ENCODE measurements around the gene ACCS. TPM values are rescaled to one million over a fixed set of nuclear protein-coding genes. Genes with fewer than 3 reads are reported as not detected.

ACCS gene
- total and polyA plus RNA-seq, 9 of the 15 experiments (the other 6 are each of a cell fraction or from before 2014, with no cell fraction given) = 4.2 to 25.9 (median 16.3) TPM

DNA sequence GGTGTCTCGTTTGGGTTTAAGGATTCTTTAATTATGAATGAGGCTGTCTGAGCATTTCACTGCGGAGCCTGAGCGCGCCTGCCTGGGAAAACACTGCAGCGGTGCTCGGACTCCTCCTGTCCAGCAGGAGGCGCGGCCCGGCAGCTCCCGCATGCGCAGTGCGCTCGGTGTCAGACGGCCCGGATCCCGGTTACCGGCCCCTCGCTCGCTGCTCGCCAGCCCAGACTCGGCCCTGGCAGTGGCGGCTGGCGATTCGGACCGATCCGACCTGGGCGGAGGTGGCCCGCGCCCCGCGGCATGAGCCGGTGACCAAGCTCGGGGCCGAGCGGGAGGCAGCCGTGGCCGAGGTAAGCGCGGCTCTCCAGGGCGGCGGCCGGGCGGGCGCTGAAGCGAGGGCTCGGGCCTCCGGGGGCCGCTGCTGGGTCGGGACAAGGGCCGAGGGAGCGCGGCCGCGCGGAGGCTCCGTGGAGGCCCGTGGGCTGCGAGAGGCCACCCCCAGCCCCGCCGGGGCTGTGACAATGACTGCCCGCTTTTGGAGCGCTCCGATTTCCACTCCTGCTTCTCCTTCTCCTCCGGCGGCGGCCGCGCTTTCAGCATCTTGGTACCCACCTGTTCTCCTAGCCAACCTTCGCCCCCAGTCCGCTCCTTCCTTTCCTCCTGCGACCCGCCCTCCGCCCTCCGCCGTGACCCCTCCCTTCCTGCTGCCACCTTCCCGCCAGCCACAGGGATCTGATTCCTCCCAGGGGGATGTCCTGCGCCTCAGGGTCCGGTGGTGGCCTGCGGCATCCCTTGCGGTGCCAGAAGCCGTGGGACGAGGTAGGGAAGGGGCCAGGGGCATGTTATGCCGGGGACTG lies 29.7 kb downstream of the ACCS start, which contains the start of gene EXT2 (continued):
- TF ChIP-seq, protein P1, sequence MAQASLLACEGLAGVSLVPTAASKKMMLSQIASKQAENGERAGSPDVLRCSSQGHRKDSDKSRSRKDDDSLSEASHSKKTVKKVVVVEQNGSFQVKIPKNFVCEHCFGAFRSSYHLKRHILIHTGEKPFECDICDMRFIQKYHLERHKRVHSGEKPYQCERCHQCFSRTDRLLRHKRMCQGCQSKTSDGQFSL (CRISPR knock-in tag; IDR thresholded peaks at IDR 0.05) = no peak
- TF ChIP-seq, protein P1 (tag; IDR thresholded peaks at IDR 0.05) = no peak
- TF ChIP-seq TBL1XR1 (IDR thresholded peaks at IDR 0.05; ENCODE audit: low read length in 2 of 2) (no peak), ZNF174 (CRISPR knock-in tag; IDR thresholded peaks at IDR 0.05) (no peak), CREM (IDR thresholded peaks at IDR 0.05; ENCODE audit: low read depth) (peak; percentile 38; the same call in 1 of the 2 replicates), ZNF696 (CRISPR knock-in tag; conservative IDR thresholded peaks at IDR 0.05) (no peak), HNRNPUL1 (IDR thresholded peaks at IDR 0.05; ENCODE audit: low read length) (no peak), CBFA2T3 (IDR thresholded peaks at IDR 0.05) (no peak), HMG20B (CRISPR knock-in tag; IDR thresholded peaks at IDR 0.05) (no peak), NR2C1 (IDR thresholded peaks at IDR 0.05) (peak; percentile 52; the same call in 1 of the 2 replicates), NR2C1 (tag; IDR thresholded peaks at IDR 0.05) (no peak), DNMT1 (IDR thresholded peaks at IDR 0.05) (no peak), ZNF239 (CRISPR knock-in tag; IDR thresholded peaks at IDR 0.05) (no peak), HEY1 (CRISPR knock-in tag; IDR thresholded peaks at IDR 0.05; ENCODE audit: borderline replicate concordance) (no peak), CHCHD3 (CRISPR knock-in tag; IDR thresholded peaks at IDR 0.05) (no peak), ZFP1 (CRISPR knock-in tag; IDR thresholded peaks at IDR 0.05) (no peak), SMAD1 (IDR thresholded peaks at IDR 0.05; ENCODE audit: low read depth, low read length, partially characterized antibody) (no peak), RAD21 (CRISPR knock-in tag; conservative IDR thresholded peaks at IDR 0.05 in 1 of 2, IDR thresholded peaks at IDR 0.05 in 1 of 2) (peak in 1 of 2 experiments; percentile 23; a peak in 1 of 4 replicates), XRCC3 (IDR thresholded peaks at IDR 0.05) (no peak), NR4A1 (CRISPR knock-in tag; IDR thresholded peaks at IDR 0.05) (no peak), NR4A1 (tag; IDR thresholded peaks at IDR 0.05) (no peak), ZFX (CRISPR knock-in tag; IDR thresholded peaks at IDR 0.05) (peak; percentile 77), BRCA1 (IDR thresholded peaks at IDR 0.05) (no peak), BRCA1 (CRISPR knock-in tag; IDR thresholded peaks at IDR 0.05) (no peak), NUFIP1 (IDR thresholded peaks at IDR 0.05; ENCODE audit: partially characterized antibody) (no peak), ZNF644 (tag; IDR thresholded peaks at IDR 0.05; ENCODE audit: low read depth) (no peak)
- TF ChIP-seq, protein P2, sequence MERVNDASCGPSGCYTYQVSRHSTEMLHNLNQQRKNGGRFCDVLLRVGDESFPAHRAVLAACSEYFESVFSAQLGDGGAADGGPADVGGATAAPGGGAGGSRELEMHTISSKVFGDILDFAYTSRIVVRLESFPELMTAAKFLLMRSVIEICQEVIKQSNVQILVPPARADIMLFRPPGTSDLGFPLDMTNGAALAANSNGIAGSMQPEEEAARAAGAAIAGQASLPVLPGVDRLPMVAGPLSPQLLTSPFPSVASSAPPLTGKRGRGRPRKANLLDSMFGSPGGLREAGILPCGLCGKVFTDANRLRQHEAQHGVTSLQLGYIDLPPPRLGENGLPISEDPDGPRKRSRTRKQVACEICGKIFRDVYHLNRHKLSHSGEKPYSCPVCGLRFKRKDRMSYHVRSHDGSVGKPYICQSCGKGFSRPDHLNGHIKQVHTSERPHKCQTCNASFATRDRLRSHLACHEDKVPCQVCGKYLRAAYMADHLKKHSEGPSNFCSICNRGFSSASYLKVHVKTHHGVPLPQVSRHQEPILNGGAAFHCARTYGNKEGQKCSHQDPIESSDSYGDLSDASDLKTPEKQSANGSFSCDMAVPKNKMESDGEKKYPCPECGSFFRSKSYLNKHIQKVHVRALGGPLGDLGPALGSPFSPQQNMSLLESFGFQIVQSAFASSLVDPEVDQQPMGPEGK (CRISPR knock-in tag; IDR thresholded peaks at IDR 0.05; ENCODE audit: borderline replicate concordance) = no peak
- TF ChIP-seq, protein P3, sequence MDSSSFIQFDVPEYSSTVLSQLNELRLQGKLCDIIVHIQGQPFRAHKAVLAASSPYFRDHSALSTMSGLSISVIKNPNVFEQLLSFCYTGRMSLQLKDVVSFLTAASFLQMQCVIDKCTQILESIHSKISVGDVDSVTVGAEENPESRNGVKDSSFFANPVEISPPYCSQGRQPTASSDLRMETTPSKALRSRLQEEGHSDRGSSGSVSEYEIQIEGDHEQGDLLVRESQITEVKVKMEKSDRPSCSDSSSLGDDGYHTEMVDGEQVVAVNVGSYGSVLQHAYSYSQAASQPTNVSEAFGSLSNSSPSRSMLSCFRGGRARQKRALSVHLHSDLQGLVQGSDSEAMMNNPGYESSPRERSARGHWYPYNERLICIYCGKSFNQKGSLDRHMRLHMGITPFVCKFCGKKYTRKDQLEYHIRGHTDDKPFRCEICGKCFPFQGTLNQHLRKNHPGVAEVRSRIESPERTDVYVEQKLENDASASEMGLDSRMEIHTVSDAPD (CRISPR knock-in tag; IDR thresholded peaks at IDR 0.05) = no peak
